HUDEP-2 (cell line): ENCODE data around the gene SPATC1L.

ENCODE experiments used
- DNase-seq, 76 experiments: peaks; one replicate each; lab custom pipeline; 2025; ENCODE audit not compliant: unreplicated experiment in 76 of 76; lab: John Stamatoyannopoulos, UW

Gene SPATC1L

DNA sequence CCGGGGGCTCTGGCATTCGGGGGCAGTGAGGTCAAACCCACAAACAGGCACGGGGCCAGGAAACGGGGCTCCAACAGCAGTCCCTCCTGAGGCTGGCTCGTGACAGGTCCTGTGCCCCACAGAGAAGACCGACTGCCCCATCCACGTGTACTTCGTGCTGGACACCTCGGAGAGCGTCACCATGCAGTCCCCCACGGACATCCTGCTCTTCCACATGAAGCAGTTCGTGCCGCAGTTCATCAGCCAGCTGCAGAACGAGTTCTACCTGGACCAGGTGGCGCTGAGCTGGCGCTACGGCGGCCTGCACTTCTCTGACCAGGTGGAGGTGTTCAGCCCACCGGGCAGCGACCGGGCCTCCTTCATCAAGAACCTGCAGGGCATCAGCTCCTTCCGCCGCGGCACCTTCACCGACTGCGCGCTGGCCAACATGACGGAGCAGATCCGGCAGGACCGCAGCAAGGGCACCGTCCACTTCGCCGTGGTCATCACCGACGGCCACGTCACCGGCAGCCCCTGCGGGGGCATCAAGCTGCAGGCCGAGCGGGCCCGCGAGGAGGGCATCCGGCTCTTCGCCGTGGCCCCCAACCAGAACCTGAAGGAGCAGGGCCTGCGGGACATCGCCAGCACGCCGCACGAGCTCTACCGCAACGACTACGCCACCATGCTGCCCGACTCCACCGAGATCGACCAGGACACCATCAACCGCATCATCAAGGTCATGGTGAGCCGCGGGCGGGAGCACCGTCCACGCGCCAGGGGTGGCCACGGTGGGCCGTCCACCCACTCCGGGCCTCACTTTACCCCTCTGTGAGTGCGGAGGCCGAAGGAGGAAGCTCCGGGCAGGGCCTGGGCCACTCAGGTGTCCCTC is 72.2 kb downstream of the SPATC1L start:
- DNase-seq = no peak

- DNase-seq = no peak
These were observed 73.1 kb downstream of the SPATC1L start for GRCh38 chr21:46111193-46111571.
